T47D (cell line): ENCODE data around the gene KLHL7.

ENCODE experiments used
- DNase-seq, 2 experiments: peaks; one replicate each; pipeline versions ENCODE4 v3.0.0 to v3.0.0-alpha.2; 2011 to 2012; ENCODE audit warnings: low read depth in 1 of 2, low spot score in 1 of 2
- JUND ChIP-seq: IDR thresholded peaks from 2 replicates; pipeline ENCODE4 v1.6.1; 2012; ENCODE audit warnings: low read depth
- in situ Hi-C: cut with HindIII; loops from 2 replicates; pipeline ENCODE4 v1.10.0; 2016; ENCODE audit warnings: low sequenced_read_pairs, low pct_unique_long_range_greater_than_20kb

Gene KLHL7

GRCh38 chr7:23105644-23106056, at the start of gene KLHL7:
TSS of gene KLHL7 (plus strand) at chr7:23105785. CDS start at chr7:23106027, 242 bp downstream.
- peak; percentile 79 to 97 for DNase-seq
- no peak for TF ChIP-seq JUND
- in situ Hi-C loops = no loop called here

- no peak for TF ChIP-seq JUND
- DNase-seq = no peak
- in situ Hi-C loops = no loop called here
Measured at GRCh38 chr7:23058408-23059096, 47.0 kb upstream of the KLHL7 start.

GRCh38 chr7:23061327-23061726, 44.3 kb upstream of the KLHL7 start:
- in situ Hi-C loops = no loop called here
- no peak for DNase-seq
- no peak for TF ChIP-seq JUND

GRCh38 chr7:23062452-23062851, 43.1 kb upstream of the KLHL7 start:
- no peak for DNase-seq
- in situ Hi-C loops = no loop called here
- TF ChIP-seq JUND = no peak

- no peak for DNase-seq
- TF ChIP-seq JUND = no peak
- in situ Hi-C loops = no loop called here
Measured at GRCh38 chr7:23065974-23066373, 39.6 kb upstream of the KLHL7 start.

GRCh38 chr7:23067271-23067670, 38.3 kb upstream of the KLHL7 start:
- in situ Hi-C loops = no loop called here

GRCh38 chr7:23072048-23072447, 33.5 kb upstream of the KLHL7 start:
- in situ Hi-C loops = no loop called here
- TF ChIP-seq JUND = no peak
- peak in 1 of 2 experiments; percentile 13 for DNase-seq

More at GRCh38 chr7:23067271-23067670, 38.3 kb upstream of the KLHL7 start:
- no peak for TF ChIP-seq JUND
- no peak for DNase-seq

- TF ChIP-seq JUND = no peak
- in situ Hi-C loops = no loop called here
- peak in 1 of 2 experiments; percentile 10 for DNase-seq
Measured at GRCh38 chr7:23072922-23073321, 32.7 kb upstream of the KLHL7 start.

GRCh38 chr7:23074443-23075261, 30.9 kb upstream of the KLHL7 start:
- TF ChIP-seq JUND = no peak
- peak in 1 of 2 experiments; percentile 54 for DNase-seq
- in situ Hi-C loops = no loop called here

GRCh38 chr7:23075571-23075970, 30.0 kb upstream of the KLHL7 start:
- no peak for TF ChIP-seq JUND
- in situ Hi-C loops = no loop called here
- DNase-seq = no peak

- no peak for DNase-seq
- in situ Hi-C loops = no loop called here
- TF ChIP-seq JUND = no peak
Measured at GRCh38 chr7:23076772-23077171, 28.8 kb upstream of the KLHL7 start.

GRCh38 chr7:23093111-23093510, 12.5 kb upstream of the KLHL7 start:
- no peak for TF ChIP-seq JUND
- no peak for DNase-seq
- in situ Hi-C loops = no loop called here

- DNase-seq = no peak
- in situ Hi-C loops = no loop called here
- TF ChIP-seq JUND = no peak
Measured at GRCh38 chr7:23093546-23093945, 12.0 kb upstream of the KLHL7 start.
